Measurements from ENCODE around the gene ZNF497. TPM values are rescaled to one million over a fixed set of nuclear protein-coding genes. Genes with fewer than 3 reads are reported as not detected.
"Not testable (repeated sequence)": the region's sequence is repeated elsewhere in the genome, so short reads cannot be mapped to it uniquely, and the experiment has no call there.

ZNF497 gene
- total and polyA plus RNA-seq, 2 of the 8 experiments (the other 6 are each of a cell fraction or from before 2014, with no cell fraction given) = 0.93 to 1.4 TPM

GRCh38 chr19:58310685-58311084, 51.9 kb downstream of the ZNF497 start:
- H2BK20ac ChIP-seq (ENCODE audit: low read length); H4K5ac ChIP-seq (ENCODE audit: insufficient read length, low read depth, low read length); H3K27ac ChIP-seq (ENCODE audit: low read depth, low read length); H2BK5ac ChIP-seq (ENCODE audit: low read depth, low read length); H3K79me2 ChIP-seq (ENCODE audit: control insufficient read depth in 1 of 2, insufficient read depth in 2 of 2, low read length in 2 of 2); H3K18ac ChIP-seq (ENCODE audit: extremely low read depth, low read length); H3K9ac ChIP-seq (replicated peaks in 1 of 4; ENCODE audit: extremely low read depth in 1 of 4, low read depth in 3 of 4, low read length in 3 of 4); H3K27me3 ChIP-seq (replicated peaks in 1 of 4; ENCODE audit: control insufficient read depth in 3 of 4, extremely low read depth in 1 of 4, insufficient read depth in 3 of 4, low read length in 3 of 4); H3K23me2 ChIP-seq (ENCODE audit: low read depth, low read length); H2AK5ac ChIP-seq (ENCODE audit: low read depth, low read length); H2BK12ac ChIP-seq (ENCODE audit: low read depth, low read length); H4K20me1 ChIP-seq (replicated peaks in 1 of 2; ENCODE audit: control insufficient read depth in 1 of 2, insufficient read depth in 2 of 2, low read length in 2 of 2); H3K23ac ChIP-seq (ENCODE audit: insufficient read length); H3K4ac ChIP-seq (replicated peaks; ENCODE audit: insufficient read length, low read depth, low read length); H3K14ac ChIP-seq (ENCODE audit: insufficient read length); H3K79me1 ChIP-seq (ENCODE audit: low read depth, low read length); H4K8ac ChIP-seq (ENCODE audit: extremely low read depth, insufficient read depth, low read length); FAIRE-seq; H3K4me1 ChIP-seq (replicated peaks in 1 of 4; ENCODE audit: control insufficient read depth in 3 of 4, insufficient read depth in 4 of 4, low read length in 3 of 4); H3K4me3 ChIP-seq (ENCODE audit: extremely low read depth in 1 of 4, insufficient read depth in 2 of 4, low read depth in 3 of 4, low read length in 4 of 4); H4K91ac ChIP-seq (replicated peaks; ENCODE audit: insufficient read length, low read length); H2AFZ ChIP-seq (ENCODE audit: low read length); H2BK120ac ChIP-seq (replicated peaks; ENCODE audit: low read depth, low read length); H2BK15ac ChIP-seq (ENCODE audit: low read length); H3K9me3 ChIP-seq (ENCODE audit: insufficient read depth in 2 of 2, low read depth in 1 of 2, low read length in 1 of 2); H3K56ac ChIP-seq (replicated peaks; ENCODE audit: insufficient read length, low read depth, low read length); H3K4me2 ChIP-seq (ENCODE audit: insufficient read depth in 1 of 2, low read depth in 2 of 2, low read length in 2 of 2): not testable (repeated sequence)
- ChIA-PET POLR2A (ENCODE audit: partially characterized antibody) (interaction anchor here (0.9 to 1.8 kb wide), 2 partner anchors 9 to 78 kb away, joined by 4 to 5 read pairs; no protein-coding TSS in a partner anchor), CTCF (ENCODE audit: partially characterized antibody) (interaction anchor here (0.9 to 2.3 kb wide), 7 partner anchors 10 to 209 kb away, joined by 3 to 9 read pairs (median 5); partner anchors contain the start of gene ZBTB45)
- TF ChIP-seq RAD21 (IDR thresholded peaks at IDR 0.05 in 1 of 2, conservative IDR thresholded peaks at IDR 0.05 in 1 of 2; ENCODE audit: low read depth in 2 of 2, low read length in 2 of 2) = peak; percentile 24 to 36; a peak in 3 of 4 replicates
- peak; percentile 3 to 30 (median 23) for TF ChIP-seq CTCF (IDR thresholded peaks at IDR 0.05; ENCODE audit: control extremely low read depth in 1 of 3, insufficient read depth in 1 of 3, low read depth in 1 of 3, low read length in 3 of 3)
- WGBS, 2 experiments (ENCODE audit: extremely low coverage in 1 of 2, insufficient coverage in 1 of 2, insufficient read length in 1 of 2, insufficient replicate concordance in 2 of 2, low coverage in 1 of 2, low lambda C conversion rate in 2 of 2, missing lambda C conversion rate in 1 of 2) = 46% methylated on average over 13 of the region's 13 CpGs; no CpG with 5 or more reads in 1 of the 2 experiments
- DNase-seq (ENCODE audit: low read depth in 1 of 2, low spot score in 2 of 2) = peak; percentile 19 to 87
- H3K36me3 ChIP-seq (ENCODE audit: control insufficient read depth in 2 of 4, insufficient read depth in 4 of 4, low read length in 3 of 4) = peaks cover 9 to 48% (median 36%) of the 10 kb centered on the region in 4 experiments

Measured in H1 (cell line).